Stimulated activated CD4-positive, alpha-beta T cell treated with anti-CD3 and anti-CD28 coated beads, TNF-alpha, amount 100 ng/mL, for 1 hour (primary cell): ENCODE results near the gene YPEL1.
"Not testable (repeated sequence)": the region's sequence is repeated elsewhere in the genome, so short reads cannot be mapped to it uniquely, and the experiment has no call there.

Experiments
- DNase-seq, 3 donors: peaks; one replicate each; pipeline ENCODE4 v3.0.0-alpha.2; 2020; ENCODE audit warnings: low read depth in 3 of 3, low spot score in 1 of 3

YPEL1 gene

DNA sequence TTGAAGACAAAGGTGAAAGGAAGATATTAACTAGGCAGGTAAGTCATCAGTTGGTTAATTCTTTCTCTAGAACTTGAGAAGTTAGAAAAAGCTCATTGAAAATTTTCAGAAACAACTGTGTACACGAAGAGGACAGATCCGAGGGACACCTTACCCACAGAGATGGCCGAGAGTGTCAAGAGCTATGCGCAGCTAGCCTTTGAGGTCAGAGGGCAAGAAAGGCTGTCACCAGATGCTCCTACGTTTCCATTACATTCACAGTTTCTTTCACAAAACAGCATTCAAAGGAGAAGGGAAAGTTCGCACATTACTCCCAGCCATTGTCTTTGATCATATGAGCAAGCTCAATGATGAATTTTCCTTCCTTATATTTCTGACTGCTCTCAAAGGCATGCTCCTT, 34.8 kb downstream of the YPEL1 start:
- DNase-seq = no peak

GRCh38 chr22:21699643-21700042, 36.0 kb downstream of the YPEL1 start:
- no peak for DNase-seq

DNA sequence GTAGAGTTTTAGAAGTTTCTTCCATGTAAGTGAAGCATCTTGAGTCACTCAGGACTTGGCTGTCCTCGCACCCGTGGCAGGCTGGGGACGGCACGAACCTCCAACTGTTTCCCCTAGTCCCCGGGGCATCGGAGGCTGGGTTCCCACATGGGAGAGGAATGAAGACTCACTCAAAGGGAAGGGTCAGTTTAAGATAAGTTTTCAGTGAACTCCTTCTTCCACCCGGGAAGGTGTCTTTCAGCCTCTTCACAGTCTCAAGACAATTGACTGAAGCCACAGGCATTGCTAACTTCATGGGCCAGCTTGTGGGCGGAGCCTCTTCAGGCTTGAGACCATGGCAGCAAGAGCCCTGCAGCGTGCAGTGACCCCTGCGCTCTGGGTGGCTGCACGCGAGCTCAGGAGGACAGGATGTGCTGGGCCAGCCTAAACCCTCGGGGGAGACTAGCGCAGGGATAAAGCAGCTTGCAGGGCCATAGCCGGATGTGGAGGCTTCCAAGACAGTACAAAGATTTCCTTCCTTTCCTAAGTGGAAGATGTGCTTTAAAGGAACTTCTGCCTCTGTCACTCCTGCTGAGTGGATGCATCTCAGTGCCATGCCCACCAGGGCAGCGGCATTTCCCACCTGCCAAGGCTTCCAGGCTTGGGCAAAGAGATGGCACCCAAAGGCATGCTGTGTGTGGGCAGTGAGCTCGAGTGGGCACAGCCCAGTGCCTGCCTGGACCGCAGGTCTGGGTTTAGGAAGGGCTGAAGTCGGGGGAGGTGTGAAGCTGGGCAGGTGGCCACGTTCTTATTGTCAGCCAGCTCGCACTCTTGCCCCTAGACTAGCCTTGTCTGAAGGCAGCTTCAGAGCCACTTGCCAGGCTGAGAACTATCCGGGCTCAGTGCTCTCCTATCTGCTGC, 36.9 kb downstream of the YPEL1 start:
- no peak for DNase-seq

- no peak for DNase-seq
Measured at GRCh38 chr22:21697880-21698279, 37.7 kb downstream of the YPEL1 start.

- no peak for DNase-seq
Measured at GRCh38 chr22:21697021-21697771, 38.4 kb downstream of the YPEL1 start.

DNA sequence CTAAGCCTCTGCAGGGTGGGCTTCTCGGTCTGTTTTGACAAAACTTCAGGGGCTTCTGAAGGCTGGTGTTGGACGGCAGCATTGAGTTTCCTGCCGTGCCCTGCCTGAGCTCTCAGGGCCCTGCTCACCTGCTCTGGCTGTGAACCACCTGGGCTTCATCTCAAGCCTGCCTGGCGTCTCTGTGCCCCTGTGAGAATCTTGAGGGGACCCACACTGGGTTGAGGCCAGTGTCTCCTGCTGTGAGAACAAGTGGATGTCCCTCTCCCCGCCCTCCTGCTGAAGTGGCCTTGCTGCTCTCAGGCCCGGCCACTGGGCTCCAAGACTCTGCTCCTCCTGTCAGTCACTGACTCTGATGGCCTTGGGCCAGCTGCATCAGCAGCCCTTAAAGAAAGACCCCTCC, 39.5 kb downstream of the YPEL1 start:
- DNase-seq = no peak

- DNase-seq = no peak
Measured at GRCh38 chr22:21695430-21696085, 40.0 kb downstream of the YPEL1 start.

DNA sequence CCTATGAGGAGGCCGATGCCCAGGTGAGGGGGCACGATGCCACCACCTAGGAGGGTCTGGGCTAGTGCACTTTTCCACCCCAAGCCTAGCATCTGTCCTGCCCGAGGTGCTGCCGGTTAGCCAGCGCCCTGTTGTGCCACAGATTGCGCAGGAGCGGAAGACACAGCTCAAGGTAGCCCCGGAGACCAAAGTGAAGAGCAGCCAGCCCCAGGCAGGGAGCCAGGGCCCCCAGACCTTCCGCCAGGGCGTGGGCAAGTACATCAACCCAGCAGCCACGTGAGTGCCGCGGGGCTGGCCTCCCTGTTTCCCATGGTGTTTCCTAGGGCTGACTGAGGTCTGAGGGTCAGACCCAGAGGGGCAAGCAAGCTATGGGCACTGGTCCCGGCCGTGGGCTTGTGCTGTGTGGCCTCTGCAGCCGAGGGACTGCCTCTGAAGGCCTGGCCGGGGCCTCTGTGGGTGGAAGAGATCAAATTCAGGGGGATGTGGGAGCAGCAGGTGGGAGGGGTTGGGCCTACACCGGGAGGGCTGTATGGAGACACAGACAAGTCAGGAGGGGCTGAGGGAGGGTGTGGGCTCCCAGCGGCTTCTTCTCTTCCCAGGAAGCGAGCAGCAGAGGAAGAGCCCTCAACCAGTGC, 40.7 kb downstream of the YPEL1 start:
- no peak for DNase-seq

DNA sequence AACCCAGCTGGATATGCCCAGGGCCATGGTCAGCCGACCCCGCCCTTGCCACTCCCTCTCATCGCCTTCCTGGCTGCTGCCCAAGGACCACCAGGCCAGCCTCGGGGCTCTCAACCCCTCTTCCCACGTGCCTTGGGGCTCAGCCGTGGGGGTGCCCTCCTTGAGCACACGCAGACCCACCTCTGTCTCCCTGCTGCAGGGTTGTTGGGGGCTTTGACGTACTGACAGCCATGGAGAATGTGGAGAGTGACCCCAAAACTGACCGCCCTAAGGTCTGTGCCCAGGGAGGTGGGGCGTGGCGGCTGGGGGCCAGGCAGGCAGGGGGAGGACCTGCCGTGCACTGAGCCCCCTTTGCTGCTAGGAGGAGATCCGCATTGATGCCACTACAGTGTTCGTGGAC, 41.2 kb downstream of the YPEL1 start:
- DNase-seq = no peak

- DNase-seq = no peak
Measured at GRCh38 chr22:21693999-21694341, 41.6 kb downstream of the YPEL1 start.

DNA sequence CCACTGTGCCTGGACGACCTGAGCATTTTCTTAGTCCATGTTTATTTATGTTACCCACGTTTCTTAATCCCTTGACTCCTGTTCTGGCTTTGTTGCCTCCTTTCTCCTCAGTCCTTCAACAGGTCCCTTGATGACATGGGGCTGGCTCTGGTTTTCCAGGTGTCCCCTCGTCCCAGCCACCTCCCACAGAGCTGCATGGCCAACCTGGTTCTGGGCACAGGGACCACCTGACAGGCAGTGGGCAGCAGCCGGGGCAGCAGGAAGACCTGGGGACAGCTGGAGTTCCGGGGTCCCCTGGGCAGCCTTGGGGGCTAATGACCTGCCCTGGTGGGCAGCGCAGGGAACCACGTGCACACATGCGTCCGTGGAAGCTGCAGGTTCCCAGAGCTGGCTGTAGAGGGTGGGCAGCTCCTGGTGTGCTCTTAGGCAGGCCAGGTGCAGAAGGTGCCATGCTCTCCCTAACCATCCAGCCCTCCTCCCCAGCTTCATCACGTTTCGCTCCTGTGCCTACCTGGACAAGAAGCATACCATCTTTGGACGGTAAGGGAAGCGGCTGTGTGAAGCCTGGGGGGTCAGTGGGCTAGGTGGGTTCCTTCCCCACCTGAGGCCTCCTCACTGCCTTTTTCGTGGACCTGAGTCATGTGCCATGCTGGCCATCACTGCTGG, 42.1 kb downstream of the YPEL1 start:
- no peak for DNase-seq

DNA sequence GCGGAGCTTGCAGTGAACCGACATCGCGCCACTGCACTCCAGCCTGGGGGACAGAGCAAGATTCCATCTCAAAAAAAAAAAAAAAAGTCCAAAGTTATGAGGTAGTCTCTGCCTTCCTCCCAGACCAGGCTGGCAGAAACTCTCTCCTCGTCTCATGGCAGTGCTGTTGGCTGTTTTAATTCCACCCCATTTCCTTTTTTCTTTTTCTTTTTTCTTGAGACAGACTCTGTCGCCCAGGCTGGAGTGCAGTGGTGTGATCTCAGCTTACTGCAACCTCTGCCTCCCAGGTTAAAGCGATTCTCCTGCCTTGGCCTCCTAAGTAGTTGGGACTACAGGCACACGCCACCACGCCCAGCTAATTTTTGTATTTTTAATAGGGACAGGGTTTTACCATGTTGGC, 42.7 kb downstream of the YPEL1 start:
- not testable (repeated sequence) for DNase-seq

- DNase-seq = no peak
Measured at GRCh38 chr22:21691816-21692215, 43.8 kb downstream of the YPEL1 start.

DNA sequence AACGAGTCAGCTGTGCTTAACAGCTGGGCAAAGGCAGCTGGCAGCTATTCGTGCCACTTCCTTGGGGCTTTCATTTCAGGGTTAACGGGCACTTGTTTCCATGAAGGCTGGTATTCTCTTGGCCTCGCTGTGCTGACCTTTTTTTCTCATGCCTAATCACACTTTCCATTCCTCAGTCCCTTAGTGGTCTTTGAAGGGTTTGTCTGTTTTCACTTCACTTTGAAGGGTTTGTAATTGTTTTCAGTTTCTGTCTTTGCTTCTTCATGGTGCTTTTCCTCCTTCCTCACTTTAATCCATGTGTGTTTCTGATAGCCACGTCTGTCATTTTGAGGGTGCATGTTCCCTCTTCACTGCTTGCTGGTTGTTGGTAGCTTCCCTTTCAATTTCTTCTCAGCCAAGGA, 45.2 kb downstream of the YPEL1 start:
- no peak for DNase-seq

DNA sequence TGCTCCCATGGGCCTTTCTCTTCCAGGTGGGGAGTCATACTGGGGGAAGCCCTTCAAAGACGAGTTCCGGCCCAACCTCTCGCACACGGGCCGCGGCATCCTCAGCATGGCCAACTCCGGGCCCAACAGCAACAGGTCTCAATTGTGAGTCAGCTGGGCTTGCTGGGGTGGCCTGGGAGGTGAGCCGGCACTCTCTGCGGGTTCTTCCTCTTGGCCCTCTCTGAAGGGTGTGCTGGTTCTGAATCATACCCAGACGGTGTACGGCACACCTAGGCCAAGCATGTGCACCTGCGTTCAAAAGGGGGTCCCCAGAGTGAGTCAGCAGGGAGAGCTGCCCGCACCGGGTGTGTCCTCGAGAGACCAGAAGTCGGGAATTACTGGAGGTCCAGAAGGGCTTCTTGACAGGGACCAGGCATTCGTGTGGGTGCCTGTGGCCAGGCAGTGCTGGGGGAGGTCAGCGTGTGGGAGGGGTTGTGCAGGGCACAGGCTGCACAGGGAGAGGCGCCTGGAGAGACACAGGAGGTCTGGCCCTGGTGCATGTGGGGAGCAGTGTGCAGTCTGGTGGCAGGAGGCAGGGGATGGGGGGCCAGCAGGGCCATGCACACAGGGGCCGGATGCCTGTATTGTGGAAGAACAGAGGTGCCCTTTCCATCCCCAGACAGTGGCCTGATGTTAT, 46.8 kb downstream of the YPEL1 start:
- no peak for DNase-seq

- DNase-seq = no peak
Measured at GRCh38 chr22:21688341-21688705, 47.3 kb downstream of the YPEL1 start.

DNA sequence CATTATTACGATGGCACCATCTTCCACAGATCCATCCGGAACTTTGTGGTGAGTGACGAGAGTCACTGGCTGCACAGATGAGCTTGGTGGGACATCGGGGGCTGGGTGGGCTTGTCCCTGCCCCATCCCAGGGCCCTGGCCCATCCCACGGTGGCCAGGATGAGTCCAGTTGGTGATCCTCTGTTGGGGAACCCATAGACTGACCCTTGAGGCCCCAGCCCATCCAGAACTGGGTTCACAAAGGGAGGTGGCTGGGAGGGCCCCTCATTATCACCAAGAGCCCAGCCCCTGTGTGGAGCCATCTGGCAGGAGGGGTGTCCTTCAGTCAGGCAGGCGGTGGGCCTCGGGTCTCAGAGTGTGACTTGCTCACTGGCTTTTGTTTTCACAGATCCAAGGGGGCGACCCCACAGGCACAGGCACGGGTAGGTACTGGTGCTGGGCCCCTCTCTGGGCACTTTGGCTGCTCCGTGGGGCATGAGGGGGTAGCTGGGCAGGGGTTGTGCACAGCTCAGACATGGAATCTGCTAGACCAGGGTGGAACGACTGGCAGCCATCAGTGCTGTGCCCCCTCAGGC, 47.8 kb downstream of the YPEL1 start:
- DNase-seq = no peak

GRCh38 chr22:21686634-21687393, 48.8 kb downstream of the YPEL1 start:
- no peak for DNase-seq

- DNase-seq = no peak
Measured at GRCh38 chr22:21686193-21686608, 49.4 kb downstream of the YPEL1 start.

DNA sequence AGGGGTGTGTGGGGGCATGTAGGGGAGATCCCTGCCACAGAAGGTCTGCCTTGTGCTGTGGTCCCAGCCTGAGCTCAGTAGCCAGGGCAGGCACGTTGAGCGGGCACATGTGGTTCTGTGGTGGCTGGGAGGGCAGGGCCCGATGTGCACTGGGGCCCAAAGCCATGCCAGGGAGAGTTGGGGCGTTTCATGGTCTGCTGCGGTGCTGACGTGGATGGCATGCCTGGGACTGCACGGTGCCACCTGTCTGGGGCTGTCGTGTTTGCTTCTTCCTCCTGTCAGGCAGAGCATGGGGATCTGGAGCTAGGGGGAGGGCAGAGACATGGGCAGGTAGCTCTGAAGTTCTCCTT, 50.5 kb downstream of the YPEL1 start:
- DNase-seq = no peak
